ENCODE results near the gene CNBD2. TPM values are rescaled to one million over a fixed set of nuclear protein-coding genes. Genes with fewer than 3 reads are reported as not detected.

CNBD2 gene
- total RNA-seq, 1 donor from 2014 or later, result 2.7 TPM

GRCh38 chr20:35974256-35974655 is 5.9 kb downstream of the CNBD2 start:
- H3K4me3 ChIP-seq, result no peak overlapping the region
- H3K27me3 ChIP-seq, result no peaks in the 10 kb centered on the region
- no peak for TF ChIP-seq CTCF (IDR thresholded peaks at IDR 0.05)
- no peak overlapping the region for H3K27ac ChIP-seq
- H3K36me3 ChIP-seq, result no peaks in the 10 kb centered on the region
- no peak for DNase-seq (ENCODE audit: extremely low spot score in 2 of 2)
- no peaks in the 10 kb centered on the region for H3K9me3 ChIP-seq
- no peaks in the 10 kb centered on the region for H3K4me1 ChIP-seq
- intact Hi-C loops (cut with DNase I), result no loop called here

- DNase-seq (ENCODE audit: extremely low spot score in 2 of 2), result no peak
- Histone ChIP-seq H3K27ac (no peak overlapping the region), H3K9me3 (no peaks in the 10 kb centered on the region), H3K36me3 (no peaks in the 10 kb centered on the region), H3K4me3 (no peak overlapping the region), H3K27me3 (no peaks in the 10 kb centered on the region), H3K4me1 (no peaks in the 10 kb centered on the region)
- intact Hi-C loops (cut with DNase I), result no loop called here
- TF ChIP-seq POLR2AphosphoS5 (IDR thresholded peaks at IDR 0.05; ENCODE audit: insufficient read depth in 1 of 2, low read depth in 1 of 2) (no peak), CTCF (IDR thresholded peaks at IDR 0.05) (no peak)
These were observed 7.4 kb downstream of the CNBD2 start for GRCh38 chr20:35975576-35976373.

GRCh38 chr20:35978041-35978513 is 9.7 kb downstream of the CNBD2 start:
- intact Hi-C loops (cut with DNase I), result no loop called here

GRCh38 chr20:35979544-35979943 is 11.2 kb downstream of the CNBD2 start:
- intact Hi-C loops (cut with DNase I), result no loop called here
- no peaks in the 10 kb centered on the region for H3K27me3 ChIP-seq
- no peak for DNase-seq (ENCODE audit: extremely low spot score in 2 of 2)

More at GRCh38 chr20:35978041-35978513, 9.7 kb downstream of the CNBD2 start:
- DNase-seq (ENCODE audit: extremely low spot score in 2 of 2), result no peak
- TF ChIP-seq POLR2A (IDR thresholded peaks at IDR 0.05), result no peak
- TF ChIP-seq CTCF (IDR thresholded peaks at IDR 0.05), result no peak
- TF ChIP-seq POLR2AphosphoS5 (IDR thresholded peaks at IDR 0.05; ENCODE audit: insufficient read depth in 1 of 2, low read depth in 1 of 2), result no peak
- H3K9me3 ChIP-seq, result no peaks in the 10 kb centered on the region
- H3K4me1 ChIP-seq, result no peaks in the 10 kb centered on the region
- no peaks in the 10 kb centered on the region for H3K36me3 ChIP-seq
- H3K27ac ChIP-seq, result no peak overlapping the region
- H3K27me3 ChIP-seq, result no peaks in the 10 kb centered on the region
- no peak overlapping the region for H3K4me3 ChIP-seq

More at GRCh38 chr20:35979544-35979943, 11.2 kb downstream of the CNBD2 start:
- Histone ChIP-seq H3K27ac (no peak overlapping the region), H3K9me3 (no peaks in the 10 kb centered on the region), H3K36me3 (no peaks in the 10 kb centered on the region), H3K4me3 (no peak overlapping the region), H3K4me1 (no peaks in the 10 kb centered on the region)
- TF ChIP-seq POLR2A (IDR thresholded peaks at IDR 0.05) (no peak), CTCF (IDR thresholded peaks at IDR 0.05) (no peak), POLR2AphosphoS5 (IDR thresholded peaks at IDR 0.05; ENCODE audit: insufficient read depth in 1 of 2, low read depth in 1 of 2) (no peak)

Data from vagina (tissue), 2 donors.